H9 (cell line): ENCODE measurements around the gene DCAF6. TPM values are rescaled to one million over a fixed set of nuclear protein-coding genes. Genes with fewer than 3 reads are reported as not detected.

ENCODE experiments used
- DNase-seq: peaks from one replicate; pipeline ENCODE4 v3.0.0-alpha.2; 2017
- H2AFZ ChIP-seq: one replicate; pipeline ENCODE4 v1.6.1; 2013; ENCODE audit warnings: mild to moderate bottlenecking, low read length, control low read depth, moderate library complexity
- H2AK5ac ChIP-seq: 2 replicates; pipeline ENCODE4 v1.6.1; 2013; ENCODE audit warnings: low read length, control low read depth, mixed read lengths; ENCODE audit not compliant: insufficient read length
- H2BK120ac ChIP-seq: one replicate; pipeline ENCODE4 v1.6.1; 2013; ENCODE audit warnings: low read depth, mild to moderate bottlenecking, low read length, control low read depth, inconsistent platforms; ENCODE audit not compliant: poor library complexity, severe bottlenecking
- H2BK12ac ChIP-seq: 2 replicates; pipeline ENCODE4 v1.6.1; 2013; ENCODE audit warnings: low read length, control low read depth, mixed read lengths, low read depth; ENCODE audit not compliant: insufficient read length
- H2BK15ac ChIP-seq: 2 replicates; pipeline ENCODE4 v1.6.1; 2013; ENCODE audit warnings: low read depth, low read length, control low read depth
- H2BK20ac ChIP-seq: one replicate; pipeline ENCODE4 v1.6.1; 2013; ENCODE audit warnings: low read depth, mild to moderate bottlenecking, low read length, control low read depth, inconsistent platforms; ENCODE audit not compliant: poor library complexity, severe bottlenecking
- H2BK5ac ChIP-seq: 2 replicates; pipeline ENCODE4 v1.6.1; 2013; ENCODE audit warnings: low read length, control low read depth, mixed read lengths; ENCODE audit not compliant: insufficient read length
- H3K14ac ChIP-seq: 2 replicates; pipeline ENCODE4 v1.6.1; 2013; ENCODE audit warnings: low read length, control low read depth; ENCODE audit not compliant: insufficient read depth
- H3K18ac ChIP-seq: 2 replicates; pipeline ENCODE4 v1.6.1; 2013; ENCODE audit warnings: low read depth, mild to moderate bottlenecking, mixed read lengths, low read length, control low read depth; ENCODE audit not compliant: insufficient read length
- H3K23ac ChIP-seq: 2 replicates; pipeline ENCODE4 v1.6.1; 2013; ENCODE audit warnings: low read length, control low read depth, mixed read lengths, low read depth; ENCODE audit not compliant: insufficient read length
- H3K23me2 ChIP-seq: 2 replicates; pipeline ENCODE4 v1.6.1; 2013; ENCODE audit warnings: low read depth, mild to moderate bottlenecking, mixed read lengths, low read length, control low read depth; ENCODE audit not compliant: insufficient read length, poor library complexity, severe bottlenecking
- H3K27ac ChIP-seq: 2 replicates; pipeline ENCODE4 v1.5.1; 2013; ENCODE audit warnings: low read length, control low read depth, mixed read lengths, low read depth; ENCODE audit not compliant: insufficient read length
- H3K27me3 ChIP-seq: 2 replicates; pipeline ENCODE4 v1.6.1; 2013; ENCODE audit warnings: low read length, control low read depth, inconsistent platforms; ENCODE audit not compliant: insufficient read depth
- H3K4ac ChIP-seq: 2 replicates; pipeline ENCODE4 v1.6.1; 2013; ENCODE audit warnings: low read depth, mild to moderate bottlenecking, control low read depth, inconsistent platforms, low read length, moderate library complexity
- H3K4me1 ChIP-seq: 2 replicates; pipeline ENCODE4 v1.6.1; 2013; ENCODE audit warnings: low read length, control low read depth, inconsistent platforms; ENCODE audit not compliant: insufficient read depth
- H3K4me2 ChIP-seq: 2 replicates; pipeline ENCODE4 v1.6.1; 2013; ENCODE audit warnings: low read length, control low read depth, mixed read lengths; ENCODE audit not compliant: insufficient read length, insufficient read depth
- H3K56ac ChIP-seq: 2 replicates; pipeline ENCODE4 v1.6.1; 2013; ENCODE audit warnings: low read depth, mild to moderate bottlenecking, mixed read lengths, low read length, control low read depth; ENCODE audit not compliant: insufficient read length
- H3K79me1 ChIP-seq: 2 replicates; pipeline ENCODE4 v1.6.1; 2013; ENCODE audit warnings: low read depth, mild to moderate bottlenecking, moderate library complexity, low read length, control low read depth, inconsistent platforms; ENCODE audit not compliant: insufficient read depth, poor library complexity, severe bottlenecking
- H3K79me2 ChIP-seq: 2 replicates; pipeline ENCODE4 v1.6.1; 2013; ENCODE audit warnings: low read length, control low read depth, inconsistent platforms; ENCODE audit not compliant: insufficient read depth
- H3K9ac ChIP-seq: 2 replicates; pipeline ENCODE4 v1.6.1; 2013; ENCODE audit warnings: low read length, control low read depth, mixed read lengths; ENCODE audit not compliant: insufficient read length; ENCODE audit errors: extremely low read depth
- H3K9me3 ChIP-seq: one replicate; pipeline ENCODE4 v1.6.1; 2013; ENCODE audit warnings: low read depth, low read length, inconsistent platforms; ENCODE audit not compliant: control insufficient read depth
- H3T11ph ChIP-seq: one replicate; pipeline ENCODE4 v1.6.1; 2013; ENCODE audit warnings: mild to moderate bottlenecking, low read length, control low read depth, inconsistent platforms
- H4K20me1 ChIP-seq: one replicate; pipeline ENCODE4 v1.6.1; 2013; ENCODE audit not compliant: control insufficient read depth, insufficient read length, insufficient read depth
- H4K5ac ChIP-seq: 2 replicates; pipeline ENCODE4 v1.6.1; 2013; ENCODE audit warnings: low read depth, mild to moderate bottlenecking, mixed read lengths, low read length, control low read depth; ENCODE audit not compliant: insufficient read length
- H4K8ac ChIP-seq: replicated peaks from 2 replicates; pipeline ENCODE4 v1.6.1; 2013; ENCODE audit warnings: low read length, control low read depth, mixed read lengths, low read depth; ENCODE audit not compliant: insufficient read length
- H4K91ac ChIP-seq: 2 replicates; pipeline ENCODE4 v1.6.1; 2013; ENCODE audit warnings: low read depth, mild to moderate bottlenecking, moderate library complexity, mixed read lengths, low read length, control low read depth; ENCODE audit not compliant: insufficient read length
- H3K27ac Mint-ChIP-seq, 3 experiments: 2 replicates in 2 of 3; 3 replicates in 1 of 3; pipeline ENCODE4 v1.8.0; 2020 to 2021; ENCODE audit warnings: mixed read lengths in 3 of 3, mild to moderate bottlenecking in 1 of 3, moderate library complexity in 1 of 3
- H3K27me3 Mint-ChIP-seq: 2 replicates; pipeline ENCODE4 v1.8.0; 2021; ENCODE audit warnings: low read depth, mild to moderate bottlenecking, moderate library complexity, mixed read lengths
- H3K36me3 Mint-ChIP-seq, 3 experiments: 2 replicates in 2 of 3; 3 replicates in 1 of 3; pipeline ENCODE4 v1.8.0; 2020 to 2021; ENCODE audit warnings: low read depth in 3 of 3, mixed read lengths in 3 of 3; ENCODE audit not compliant: insufficient read depth in 1 of 3
- H3K4me1 Mint-ChIP-seq, 2 experiments: 2 replicates each; pipeline ENCODE4 v1.8.0; 2020; ENCODE audit warnings: mixed read lengths in 2 of 2
- H3K4me3 Mint-ChIP-seq, 2 experiments: 2 replicates in 1 of 2; 3 replicates in 1 of 2; pipeline ENCODE4 v1.8.0; 2020 to 2021; ENCODE audit warnings: mild to moderate bottlenecking in 2 of 2, mixed read lengths in 2 of 2, moderate library complexity in 1 of 2
- H3K9me3 Mint-ChIP-seq, 2 experiments: 2 replicates in 1 of 2; 3 replicates in 1 of 2; pipeline ENCODE4 v1.8.0; 2020; ENCODE audit warnings: mild to moderate bottlenecking in 2 of 2, mixed read lengths in 2 of 2, moderate library complexity in 1 of 2
- WGBS: extraction: QIAGEN DNeasy Blood & Tissue Kit; methylation state at CpG from one replicate; pipeline ENCODE4 v1.1.7; 2013; ENCODE audit warnings: missing lambda C conversion rate, low lambda C conversion rate, mixed read lengths; ENCODE audit not compliant: insufficient read length; ENCODE audit errors: extremely low coverage; 5-methylcytosine and 5-hydroxymethylcytosine counted together
- total RNA-seq: library from RNA; stranded (reverse); gene quantifications from 2 replicates; pipeline ENCODE4 v1.2.1, GENCODE V29; 2021
- TF ChIP-seq, protein P1 (sequence below): fragments of 200-600 bp; sonication (generic); conservative IDR thresholded peaks from 3 replicates; pipeline ENCODE4 v1.8.0; 2021; ENCODE audit warnings: antibody characterized with exemption, mild to moderate bottlenecking

Gene DCAF6
- total RNA-seq, 1 experiment from 2014 or later = 16.0 TPM

DNA sequence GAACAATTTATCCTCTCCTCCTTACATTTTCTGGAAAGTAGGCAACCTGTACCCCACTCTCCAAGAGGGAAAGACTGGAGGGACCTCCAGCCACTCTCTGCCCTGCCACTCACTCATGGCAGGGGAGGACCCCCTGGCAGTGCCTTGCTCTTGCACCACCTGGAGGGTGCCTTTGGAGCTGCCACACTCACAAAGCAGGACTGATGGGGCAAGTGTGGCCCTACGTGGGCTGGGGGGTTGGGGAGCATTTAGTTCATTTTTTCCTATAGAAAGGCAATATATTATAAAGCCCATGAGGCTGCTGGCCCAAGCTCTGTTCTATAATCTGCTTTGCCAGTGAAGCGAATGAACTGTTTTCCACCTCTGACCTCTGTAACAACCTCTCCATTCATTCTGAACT, 150.0 kb downstream of the DCAF6 start:
- peaks cover 5 to 6% of the 10 kb centered on the region in 2 experiments for H3K4me1 Mint-ChIP-seq
- Histone ChIP-seq H4K91ac (no peak overlapping the region), H3K79me2 (no peaks in the 10 kb centered on the region), H2BK12ac (no peak overlapping the region), H2BK15ac (no peak overlapping the region), H2BK120ac (no peak overlapping the region), H3T11ph (no peak overlapping the region), H3K9ac (no peak overlapping the region), H3K4me1 (peaks cover 2% of the 10 kb centered on the region; the same call in 1 of the 2 replicates), H3K27ac (no peak overlapping the region), H3K79me1 (no peaks in the 10 kb centered on the region), H2AK5ac (no peak overlapping the region), H2BK20ac (no peak overlapping the region), H4K8ac (no peak overlapping the region), H3K4ac (no peak overlapping the region), H3K56ac (no peak overlapping the region), H2BK5ac (no peak overlapping the region), H3K23ac (no peak overlapping the region), H3K27me3 (no peaks in the 10 kb centered on the region), H3K14ac (no peak overlapping the region), H3K18ac (no peak overlapping the region), H3K4me2 (no peak overlapping the region), H4K20me1 (no peaks in the 10 kb centered on the region), H2AFZ (no peak overlapping the region), H3K9me3 (no peaks in the 10 kb centered on the region), H3K23me2 (no peaks in the 10 kb centered on the region), H4K5ac (no peak overlapping the region)
- DNase-seq = no peak
- H3K27me3 Mint-ChIP-seq = no peaks in the 10 kb centered on the region
- H3K27ac Mint-ChIP-seq = no peak overlapping the region
- no peaks in the 10 kb centered on the region for H3K9me3 Mint-ChIP-seq
- WGBS = no CpG with 5 or more reads among the region's 2 CpGs
- H3K4me3 Mint-ChIP-seq = no peak overlapping the region
- peaks cover 0 to 8% (median 3%) of the 10 kb centered on the region in 3 experiments; a peak in 5 of 7 replicates for H3K36me3 Mint-ChIP-seq
- TF ChIP-seq, protein P1, sequence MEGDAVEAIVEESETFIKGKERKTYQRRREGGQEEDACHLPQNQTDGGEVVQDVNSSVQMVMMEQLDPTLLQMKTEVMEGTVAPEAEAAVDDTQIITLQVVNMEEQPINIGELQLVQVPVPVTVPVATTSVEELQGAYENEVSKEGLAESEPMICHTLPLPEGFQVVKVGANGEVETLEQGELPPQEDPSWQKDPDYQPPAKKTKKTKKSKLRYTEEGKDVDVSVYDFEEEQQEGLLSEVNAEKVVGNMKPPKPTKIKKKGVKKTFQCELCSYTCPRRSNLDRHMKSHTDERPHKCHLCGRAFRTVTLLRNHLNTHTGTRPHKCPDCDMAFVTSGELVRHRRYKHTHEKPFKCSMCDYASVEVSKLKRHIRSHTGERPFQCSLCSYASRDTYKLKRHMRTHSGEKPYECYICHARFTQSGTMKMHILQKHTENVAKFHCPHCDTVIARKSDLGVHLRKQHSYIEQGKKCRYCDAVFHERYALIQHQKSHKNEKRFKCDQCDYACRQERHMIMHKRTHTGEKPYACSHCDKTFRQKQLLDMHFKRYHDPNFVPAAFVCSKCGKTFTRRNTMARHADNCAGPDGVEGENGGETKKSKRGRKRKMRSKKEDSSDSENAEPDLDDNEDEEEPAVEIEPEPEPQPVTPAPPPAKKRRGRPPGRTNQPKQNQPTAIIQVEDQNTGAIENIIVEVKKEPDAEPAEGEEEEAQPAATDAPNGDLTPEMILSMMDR = no peak
